Hepatocyte (in vitro differentiated cells): ENCODE measurements around the gene CDK5R2.

Source experiments
- CTCF ChIP-seq: fragments of 200-600 bp; sonication (generic); IDR thresholded peaks from 2 replicates; pipeline ENCODE4 v1.5.1; 2016; ENCODE audit warnings: antibody characterized with exemption, mild to moderate bottlenecking; ENCODE audit not compliant: poor library complexity
- EZH2 ChIP-seq: fragments of 200-600 bp; sonication (generic); IDR thresholded peaks from 2 replicates; pipeline ENCODE4 v1.6.1; 2016; ENCODE audit warnings: antibody characterized with exemption, mild to moderate bottlenecking, borderline replicate concordance
- EZH2phosphoT487 ChIP-seq: fragments of 200-600 bp; sonication (generic); IDR thresholded peaks from one replicate; pipeline ENCODE4 v1.6.1; 2018; ENCODE audit warnings: antibody characterized with exemption, mild to moderate bottlenecking, low read depth, moderate library complexity; ENCODE audit not compliant: unreplicated experiment, severe bottlenecking

DNA sequence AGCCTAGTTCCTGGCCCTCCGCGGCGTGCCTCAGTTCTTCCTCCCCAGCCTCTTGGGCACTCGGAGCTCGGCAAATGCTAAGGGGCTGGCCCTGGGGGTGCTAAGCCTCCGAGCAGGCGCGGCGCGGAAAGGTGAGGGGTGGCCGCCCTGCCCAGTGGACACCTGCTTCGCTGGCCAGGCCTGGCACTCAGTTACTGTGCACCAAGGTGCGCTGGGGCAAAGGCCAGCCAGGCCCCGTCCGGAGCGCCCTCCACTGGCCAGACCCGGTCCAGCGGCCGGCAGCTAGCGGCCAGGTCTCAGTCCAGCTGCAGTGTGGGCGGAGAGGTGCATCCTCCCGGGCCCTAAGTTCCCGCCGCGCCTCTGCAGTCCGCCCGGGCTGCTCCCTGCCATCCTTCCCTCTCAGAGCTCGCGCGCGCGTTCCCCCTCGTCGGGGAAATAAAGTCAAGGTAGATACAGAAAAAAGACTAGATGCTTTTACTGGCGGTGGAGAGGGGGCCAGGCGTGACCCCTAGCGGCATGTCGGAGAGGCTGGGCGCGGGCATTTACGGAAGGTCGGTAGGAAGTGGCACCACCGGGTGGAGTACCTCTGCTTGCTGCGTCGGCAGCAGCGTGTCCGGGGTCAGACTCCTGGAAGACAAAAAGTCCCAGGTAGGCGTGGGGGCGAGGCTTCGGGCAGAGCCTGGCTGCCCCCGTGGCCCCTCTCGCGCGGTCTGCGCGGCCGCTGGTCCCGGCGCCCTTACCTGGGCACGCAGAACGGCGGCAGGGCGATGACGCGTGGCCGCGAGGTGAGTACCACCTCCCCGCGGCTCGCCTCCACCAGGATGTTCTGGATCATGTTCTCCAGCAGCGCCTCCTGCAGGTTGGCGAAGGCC is 43.2 kb downstream of the CDK5R2 start:
- TF ChIP-seq CTCF (peak; percentile 60), EZH2 (peak; percentile 27), EZH2phosphoT487 (no peak)
